GM21526 (cell line): ENCODE results near the gene PTPN22.

Experiments
- ATAC-seq: cut with Tn5 transposase; IDR thresholded peaks from one replicate; pipeline ENCODE4 v1.9.1; 2021; ENCODE audit warnings: moderate library complexity; ENCODE audit not compliant: unreplicated experiment, low FRiP score

The PTPN22 gene

GRCh38 chr1:113887402-113888175 lies 16.1 kb upstream of the PTPN22 start, which contains the start of gene BCL2L15:
Gene BCL2L15 (minus strand): TSS chr1:113887581. CDS start chr1:113887375, 206 bp downstream.
- ATAC-seq, result no peak

GRCh38 chr1:113886417-113887401 lies 15.2 kb upstream of the PTPN22 start:
- ATAC-seq, result no peak

- no peak for ATAC-seq
Measured at GRCh38 chr1:113881661-113882060, 10.1 kb upstream of the PTPN22 start.

- ATAC-seq, result no peak
Measured at GRCh38 chr1:113879739-113880038, 8.2 kb upstream of the PTPN22 start.

GRCh38 chr1:113876176-113876575 lies 4.7 kb upstream of the PTPN22 start:
- ATAC-seq, result no peak

- ATAC-seq, result no peak
Measured at GRCh38 chr1:113875714-113876113, 4.2 kb upstream of the PTPN22 start.

- no peak for ATAC-seq
Measured at GRCh38 chr1:113874012-113874879, 2.7 kb upstream of the PTPN22 start.

- no peak for ATAC-seq
Measured at GRCh38 chr1:113872219-113872935, 865 bp upstream of the PTPN22 start.

- ATAC-seq, result no peak
Measured at GRCh38 chr1:113870778-113871177, 734 bp downstream of the PTPN22 start.

- no peak for ATAC-seq
Measured at GRCh38 chr1:113868387-113869083, 3.0 kb downstream of the PTPN22 start.

GRCh38 chr1:113861641-113862040 lies 9.9 kb downstream of the PTPN22 start:
- ATAC-seq, result no peak

- no peak for ATAC-seq
Measured at GRCh38 chr1:113860891-113861290, 10.6 kb downstream of the PTPN22 start.

- ATAC-seq, result peak; percentile 87
Measured at GRCh38 chr1:113859478-113860175, 11.9 kb downstream of the PTPN22 start.

- ATAC-seq, result no peak
Measured at GRCh38 chr1:113858982-113859381, 12.5 kb downstream of the PTPN22 start.

- no peak for ATAC-seq
Measured at GRCh38 chr1:113858418-113858817, 13.1 kb downstream of the PTPN22 start.

GRCh38 chr1:113857776-113858175 lies 13.7 kb downstream of the PTPN22 start:
- no peak for ATAC-seq

- no peak for ATAC-seq
Measured at GRCh38 chr1:113856401-113856790, 15.1 kb downstream of the PTPN22 start.

- ATAC-seq, result no peak
Measured at GRCh38 chr1:113855630-113856400, 15.7 kb downstream of the PTPN22 start.
